ENCODE results near the gene INKA2.

DNA sequence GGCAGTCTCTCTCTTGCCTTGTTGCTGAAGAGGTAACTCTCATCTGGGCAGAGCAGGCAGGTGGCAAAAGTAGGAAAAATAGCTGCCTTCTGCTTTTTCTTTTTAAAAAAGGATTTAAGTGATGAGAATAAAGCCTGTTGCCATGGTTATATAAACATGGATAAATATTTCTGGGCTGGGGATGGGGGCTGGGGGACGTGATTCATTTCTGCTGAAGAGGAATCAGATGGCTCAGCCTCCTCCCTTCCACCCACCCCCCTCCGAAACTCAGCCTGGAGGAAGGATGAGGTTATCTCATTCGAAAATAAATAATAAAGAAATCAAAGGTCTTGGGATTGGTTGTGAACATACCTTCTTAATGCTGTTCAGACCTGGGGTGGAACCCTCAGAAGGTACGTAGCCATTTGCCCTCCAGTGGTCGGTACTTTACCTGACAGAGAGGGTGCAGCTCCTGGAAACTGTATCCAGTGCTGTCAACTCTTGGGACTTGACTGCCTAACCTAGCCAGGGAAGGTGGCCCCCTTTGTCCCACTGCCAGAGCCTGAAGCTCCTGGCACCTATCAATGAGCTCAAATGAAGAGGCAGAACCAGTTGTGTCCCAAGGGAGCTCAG lies 3.8 kb upstream of the INKA2 start:
- TF ChIP-seq POLR2AphosphoS5 (IDR thresholded peaks at IDR 0.05), result no peak
- TF ChIP-seq, protein P1, sequence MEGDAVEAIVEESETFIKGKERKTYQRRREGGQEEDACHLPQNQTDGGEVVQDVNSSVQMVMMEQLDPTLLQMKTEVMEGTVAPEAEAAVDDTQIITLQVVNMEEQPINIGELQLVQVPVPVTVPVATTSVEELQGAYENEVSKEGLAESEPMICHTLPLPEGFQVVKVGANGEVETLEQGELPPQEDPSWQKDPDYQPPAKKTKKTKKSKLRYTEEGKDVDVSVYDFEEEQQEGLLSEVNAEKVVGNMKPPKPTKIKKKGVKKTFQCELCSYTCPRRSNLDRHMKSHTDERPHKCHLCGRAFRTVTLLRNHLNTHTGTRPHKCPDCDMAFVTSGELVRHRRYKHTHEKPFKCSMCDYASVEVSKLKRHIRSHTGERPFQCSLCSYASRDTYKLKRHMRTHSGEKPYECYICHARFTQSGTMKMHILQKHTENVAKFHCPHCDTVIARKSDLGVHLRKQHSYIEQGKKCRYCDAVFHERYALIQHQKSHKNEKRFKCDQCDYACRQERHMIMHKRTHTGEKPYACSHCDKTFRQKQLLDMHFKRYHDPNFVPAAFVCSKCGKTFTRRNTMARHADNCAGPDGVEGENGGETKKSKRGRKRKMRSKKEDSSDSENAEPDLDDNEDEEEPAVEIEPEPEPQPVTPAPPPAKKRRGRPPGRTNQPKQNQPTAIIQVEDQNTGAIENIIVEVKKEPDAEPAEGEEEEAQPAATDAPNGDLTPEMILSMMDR (IDR thresholded peaks at IDR 0.05), result no peak
- TF ChIP-seq POLR2A (IDR thresholded peaks at IDR 0.05), result no peak
